ENCODE data around the gene CFAP299.

The CFAP299 gene

DNA sequence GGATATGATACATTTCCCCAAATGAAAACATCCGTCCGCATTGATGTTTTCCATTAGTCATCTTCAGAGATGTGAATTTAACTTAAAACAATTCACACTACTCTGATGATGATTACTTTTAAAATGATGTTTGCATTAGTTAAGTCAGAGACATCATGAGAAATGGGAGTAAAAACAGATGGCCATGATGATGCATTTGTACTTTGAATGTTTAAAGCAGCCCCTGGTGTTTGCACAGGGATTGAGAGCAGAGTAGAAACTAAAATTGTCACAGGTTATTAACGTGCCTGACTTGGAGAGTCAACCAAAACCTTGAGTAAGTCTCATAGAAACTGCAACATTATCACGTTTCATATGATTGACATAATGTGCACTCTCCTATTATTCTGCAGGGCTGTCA, 117.2 kb downstream of the CFAP299 start:
- DNase-seq = no peak

DNA sequence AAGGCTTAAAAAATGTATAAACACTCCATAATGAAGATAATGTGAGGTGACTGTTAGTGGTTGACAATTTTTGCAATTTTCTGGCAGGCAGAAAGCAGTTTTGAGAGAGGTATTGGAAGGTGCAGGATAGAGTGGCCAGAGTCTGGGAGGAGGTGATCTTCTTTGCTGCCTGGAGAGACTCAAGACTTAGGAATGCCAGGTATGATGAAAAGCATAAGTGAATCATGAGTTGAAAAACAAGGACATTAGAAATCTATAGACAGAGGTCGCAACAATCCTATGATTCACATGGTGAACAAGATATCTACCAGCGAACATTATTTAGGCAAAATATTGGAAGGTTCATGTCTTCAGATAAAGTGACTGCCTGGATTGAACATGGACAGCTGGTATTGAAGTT, 118.5 kb downstream of the CFAP299 start:
- DNase-seq = peak; percentile 3 to 52

DNA sequence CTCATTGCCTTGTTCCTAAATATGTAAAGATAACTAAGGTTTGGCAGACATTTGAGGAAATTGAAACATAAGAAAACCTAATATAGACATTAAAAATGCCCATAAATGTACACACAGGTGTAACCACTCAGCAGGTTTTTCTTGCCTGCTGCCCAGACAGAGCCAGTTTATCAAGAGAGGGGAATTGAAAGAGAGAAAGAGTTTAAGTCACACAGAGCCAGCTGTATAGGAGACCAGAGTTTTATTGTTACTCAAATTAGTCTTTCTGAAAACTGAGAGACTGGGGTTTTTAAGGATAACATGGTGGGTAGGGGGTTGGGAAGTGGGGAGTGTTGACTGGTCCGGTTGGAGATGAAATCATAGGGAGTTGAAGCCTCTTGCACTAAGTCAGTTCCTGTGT, 119.0 kb downstream of the CFAP299 start:
- DNase-seq = no peak

DNA sequence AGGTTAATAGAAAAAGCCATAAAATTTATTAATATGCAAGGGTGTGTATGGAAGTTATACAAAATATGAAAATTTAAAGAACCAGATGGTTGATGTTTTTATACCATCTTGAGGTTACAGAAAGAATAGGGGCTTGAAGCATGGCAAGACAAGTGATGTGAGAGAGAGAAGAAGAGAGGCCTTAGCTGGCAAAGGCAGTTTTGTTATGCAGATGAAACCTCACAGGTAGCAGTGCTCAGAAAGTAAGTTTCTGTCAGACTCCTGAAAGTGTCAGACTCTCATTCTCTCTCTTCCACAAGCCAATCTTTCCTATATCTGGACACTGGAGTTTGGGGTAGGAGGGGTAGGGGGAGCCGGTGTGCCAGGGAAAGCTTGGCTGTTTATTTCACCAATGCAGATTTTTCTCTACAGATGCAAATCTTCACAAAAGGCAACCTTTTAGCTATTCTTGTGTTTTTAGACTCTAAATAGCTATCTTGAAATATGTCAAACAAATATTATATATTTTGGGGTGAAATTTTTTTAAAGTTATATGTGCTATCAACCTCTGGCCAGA, 124.5 kb downstream of the CFAP299 start:
- no peak for DNase-seq

GRCh38 chr4:80461412-80461811, 125.9 kb downstream of the CFAP299 start:
- no peak for DNase-seq

GRCh38 chr4:80462621-80463091, 127.1 kb downstream of the CFAP299 start:
- DNase-seq = no peak

DNA sequence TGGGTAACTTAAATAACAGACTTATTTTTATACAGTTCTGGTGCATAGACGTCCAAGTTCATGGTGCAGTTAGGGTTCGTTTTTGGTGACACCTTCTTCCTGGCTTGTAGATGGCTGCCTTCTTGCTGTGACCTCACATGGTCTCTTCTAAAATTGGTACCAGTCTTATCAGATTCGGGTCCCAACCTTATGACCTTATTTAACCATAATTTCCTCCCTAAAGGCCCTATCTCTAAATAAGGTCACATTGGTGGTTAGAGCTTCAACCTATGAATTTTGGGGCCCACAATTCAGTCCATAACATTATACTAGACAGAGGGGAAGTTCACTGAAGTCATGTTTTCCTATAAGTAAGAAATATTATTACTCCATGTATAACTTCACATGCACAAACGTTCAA, 128.0 kb downstream of the CFAP299 start:
- no peak for DNase-seq

- no peak for DNase-seq
Measured at GRCh38 chr4:80465238-80465637, 129.7 kb downstream of the CFAP299 start.

- no peak for DNase-seq
Measured at GRCh38 chr4:80465736-80466135, 130.2 kb downstream of the CFAP299 start.

GRCh38 chr4:80466618-80467017, 131.1 kb downstream of the CFAP299 start:
- no peak for DNase-seq

DNA sequence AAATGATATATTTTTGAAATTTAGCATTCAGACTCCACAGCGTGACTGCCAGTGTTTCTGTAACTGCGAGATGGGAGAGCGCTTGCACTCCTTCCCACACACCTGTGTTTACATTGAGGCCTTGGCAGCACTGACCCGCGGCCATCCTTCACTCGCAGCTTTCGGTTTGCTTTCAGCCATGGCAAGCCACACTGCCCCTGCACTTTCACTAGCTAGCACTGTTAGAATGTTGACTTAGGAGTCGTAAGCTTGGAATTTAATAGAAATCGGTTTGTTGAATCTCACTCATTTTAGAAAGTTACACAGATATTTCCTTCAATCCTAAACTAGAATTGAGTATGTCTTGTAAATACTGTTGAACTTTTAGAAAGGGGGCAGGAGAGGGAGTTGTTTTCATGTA, 136.2 kb downstream of the CFAP299 start:
- no peak for DNase-seq

DNA sequence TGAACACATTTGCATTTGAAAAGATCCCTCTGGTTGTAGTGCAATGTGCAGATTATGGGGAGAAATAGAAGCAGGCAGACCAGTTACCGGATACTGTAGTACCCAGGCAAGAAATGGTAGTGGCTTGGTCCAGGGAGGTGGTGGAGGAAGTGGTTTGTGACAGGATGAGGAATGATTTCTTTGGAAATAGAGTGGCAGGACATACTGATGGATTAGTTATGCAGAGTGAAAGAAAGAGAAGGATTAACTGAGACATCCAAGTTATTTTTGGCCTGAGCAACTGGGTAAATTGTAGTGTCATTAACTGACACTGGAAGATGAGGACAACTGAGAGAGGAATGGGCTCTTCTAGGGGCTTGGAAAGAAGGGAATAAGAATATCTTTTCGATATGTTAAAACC, 139.7 kb downstream of the CFAP299 start:
- DNase-seq = no peak

GRCh38 chr4:80475798-80476197, 140.3 kb downstream of the CFAP299 start:
- no peak for DNase-seq

- no peak for DNase-seq
Measured at GRCh38 chr4:80484712-80485111, 149.2 kb downstream of the CFAP299 start.

- DNase-seq = no peak
Measured at GRCh38 chr4:80486603-80487002, 151.1 kb downstream of the CFAP299 start.

GRCh38 chr4:80489798-80490197, 154.3 kb downstream of the CFAP299 start:
- DNase-seq = no peak

GRCh38 chr4:80492761-80493160, 157.2 kb downstream of the CFAP299 start:
- DNase-seq = no peak

DNA sequence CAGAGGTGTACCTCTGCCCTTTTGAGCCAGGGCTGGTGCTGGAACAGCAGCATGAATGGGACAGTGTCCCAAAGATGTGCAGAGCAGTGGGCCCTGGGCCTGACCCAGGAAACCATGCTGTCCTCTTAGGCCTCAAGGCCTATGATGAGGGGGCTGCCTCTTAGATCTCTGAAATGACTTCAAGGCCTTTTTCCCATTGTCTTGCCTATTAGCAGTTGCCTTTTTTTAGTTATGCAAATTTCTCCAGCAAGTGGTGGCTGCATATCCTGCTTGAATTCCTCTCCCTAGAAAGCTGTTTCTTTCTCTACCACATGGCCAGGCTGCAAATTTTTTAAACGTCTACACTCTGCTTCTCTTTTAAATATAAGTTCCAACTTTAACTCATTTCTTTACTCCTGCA, 160.3 kb downstream of the CFAP299 start:
- no peak for DNase-seq

- no peak for DNase-seq
Measured at GRCh38 chr4:80498725-80499124, 163.2 kb downstream of the CFAP299 start.

- DNase-seq = no peak
Measured at GRCh38 chr4:80500613-80501012, 165.1 kb downstream of the CFAP299 start.

GRCh38 chr4:80507077-80507476, 171.5 kb downstream of the CFAP299 start:
- DNase-seq = no peak

DNA sequence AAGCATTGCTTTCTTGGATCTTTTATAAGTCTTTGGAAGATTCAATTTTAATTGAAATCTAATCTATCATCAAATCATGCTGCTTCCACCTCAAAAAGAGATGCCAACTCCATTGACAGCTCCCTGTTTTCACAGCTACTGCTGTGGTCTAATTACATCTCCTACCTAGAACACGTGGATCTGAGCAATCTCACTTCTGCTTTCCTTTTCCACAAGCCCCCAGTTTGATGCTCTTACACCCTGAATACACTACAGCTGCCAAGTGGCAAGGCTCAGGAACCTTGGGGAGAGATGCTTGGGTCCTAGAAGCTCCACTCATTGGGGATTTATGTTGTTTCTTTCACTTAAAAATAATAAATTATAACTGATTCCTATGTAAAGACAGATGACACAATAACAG, 172.0 kb downstream of the CFAP299 start:
- no peak for DNase-seq

DNA sequence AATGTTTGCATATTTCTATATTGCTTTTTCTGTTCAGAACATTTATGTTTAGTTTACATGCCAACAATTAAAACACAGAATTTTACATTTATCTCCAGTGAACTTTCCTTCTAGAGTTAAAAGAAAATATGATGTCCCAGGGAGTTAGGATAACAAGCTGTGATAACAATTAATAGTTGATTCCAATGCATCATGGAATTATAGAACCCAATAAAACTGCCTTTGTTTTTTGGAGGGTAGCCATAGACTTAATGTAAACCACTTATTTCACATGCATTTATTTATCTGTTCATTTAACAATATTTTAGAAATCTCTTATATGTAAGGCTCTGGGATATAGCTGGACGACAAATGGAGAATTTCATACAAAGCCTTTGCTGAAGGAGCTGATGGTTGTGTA, 180.0 kb downstream of the CFAP299 start:
- DNase-seq = no peak

GRCh38 chr4:80521438-80521837, 185.9 kb downstream of the CFAP299 start:
- DNase-seq = no peak

- no peak for DNase-seq
Measured at GRCh38 chr4:80526697-80527096, 191.2 kb downstream of the CFAP299 start.

GRCh38 chr4:80529026-80529425, 193.5 kb downstream of the CFAP299 start:
- DNase-seq = no peak

All from SW 1271 (cell line).